Loucy (cell line): ENCODE results near the gene PTCHD4.

Source experiments
- EZH2phosphoT487 ChIP-seq: fragments of 200-600 bp; IDR thresholded peaks from 2 replicates; pipeline ENCODE4 v1.6.1; 2018; ENCODE audit warnings: antibody characterized with exemption, mild to moderate bottlenecking, moderate library complexity, borderline replicate concordance
- TF ChIP-seq, protein P1 (sequence below): fragments of 200-600 bp; sonication (generic); conservative IDR thresholded peaks from 2 replicates; pipeline ENCODE4 v1.5.1; 2014; ENCODE audit warnings: mild to moderate bottlenecking, antibody characterized with exemption, low read length

DNA sequence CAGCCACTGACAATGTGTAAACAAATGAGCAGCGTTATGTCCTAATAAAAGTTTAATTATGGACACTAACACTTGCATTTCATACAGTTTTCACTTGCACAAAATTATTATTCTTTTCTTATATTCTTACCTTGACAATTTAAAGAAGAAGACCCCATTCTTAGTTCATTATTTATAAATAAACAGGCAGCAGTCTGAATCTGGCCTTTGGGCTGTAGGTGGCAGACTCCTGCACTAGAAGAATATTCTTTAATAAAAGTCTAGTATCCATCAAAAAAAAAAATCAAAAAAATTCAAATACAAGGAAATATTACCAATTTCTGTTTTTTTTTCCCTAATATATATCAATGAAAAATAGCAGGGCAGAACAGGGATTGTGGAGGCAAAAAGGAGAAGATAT is 24.8 kb downstream of the PTCHD4 start:
- TF ChIP-seq, protein P1, sequence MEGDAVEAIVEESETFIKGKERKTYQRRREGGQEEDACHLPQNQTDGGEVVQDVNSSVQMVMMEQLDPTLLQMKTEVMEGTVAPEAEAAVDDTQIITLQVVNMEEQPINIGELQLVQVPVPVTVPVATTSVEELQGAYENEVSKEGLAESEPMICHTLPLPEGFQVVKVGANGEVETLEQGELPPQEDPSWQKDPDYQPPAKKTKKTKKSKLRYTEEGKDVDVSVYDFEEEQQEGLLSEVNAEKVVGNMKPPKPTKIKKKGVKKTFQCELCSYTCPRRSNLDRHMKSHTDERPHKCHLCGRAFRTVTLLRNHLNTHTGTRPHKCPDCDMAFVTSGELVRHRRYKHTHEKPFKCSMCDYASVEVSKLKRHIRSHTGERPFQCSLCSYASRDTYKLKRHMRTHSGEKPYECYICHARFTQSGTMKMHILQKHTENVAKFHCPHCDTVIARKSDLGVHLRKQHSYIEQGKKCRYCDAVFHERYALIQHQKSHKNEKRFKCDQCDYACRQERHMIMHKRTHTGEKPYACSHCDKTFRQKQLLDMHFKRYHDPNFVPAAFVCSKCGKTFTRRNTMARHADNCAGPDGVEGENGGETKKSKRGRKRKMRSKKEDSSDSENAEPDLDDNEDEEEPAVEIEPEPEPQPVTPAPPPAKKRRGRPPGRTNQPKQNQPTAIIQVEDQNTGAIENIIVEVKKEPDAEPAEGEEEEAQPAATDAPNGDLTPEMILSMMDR, result peak; percentile 23; the same call in 1 of the 2 replicates
- TF ChIP-seq EZH2phosphoT487, result no peak
